ENCODE measurements around the gene AFG3L2. TPM values are rescaled to one million over a fixed set of nuclear protein-coding genes. Genes with fewer than 3 reads are reported as not detected.

Gene AFG3L2
- total and polyA plus RNA-seq, 2 of the 8 experiments (the other 6 are each of a cell fraction or from before 2014, with no cell fraction given) = 29.7 to 84.8 TPM

DNA sequence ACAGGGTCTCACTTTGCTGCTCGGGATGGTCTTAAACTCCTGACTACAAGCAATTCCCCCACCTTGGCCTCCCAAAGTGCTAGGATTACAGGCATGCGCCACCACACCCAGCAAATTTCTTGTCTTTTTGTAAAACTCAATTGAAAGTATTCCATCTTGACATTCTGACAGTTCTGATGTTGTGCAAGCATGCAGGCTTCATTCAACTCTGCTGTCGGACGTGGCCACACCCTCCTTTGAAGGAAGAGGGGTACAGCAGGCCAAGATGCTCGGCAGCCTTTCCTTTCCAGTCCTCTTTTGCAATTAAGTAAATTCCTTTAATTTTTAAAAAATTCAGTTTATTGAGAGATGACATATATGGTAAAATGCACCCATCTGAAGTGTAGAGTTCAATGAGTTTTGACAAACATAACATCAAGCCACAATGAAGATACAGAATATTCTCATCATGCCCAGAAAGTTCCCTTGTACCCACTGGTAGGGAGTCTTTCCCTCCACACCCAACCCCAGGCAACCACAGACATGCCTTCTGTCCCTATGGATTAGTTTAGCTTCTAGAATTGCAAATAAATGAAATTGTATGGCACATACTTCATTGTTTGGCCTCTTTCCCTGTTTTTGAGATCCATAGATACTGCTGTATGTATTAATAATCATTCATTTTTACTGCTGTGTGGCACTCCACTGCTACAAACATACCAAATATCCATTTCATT is 35.9 kb downstream of the AFG3L2 start:
- H2AK5ac ChIP-seq (ENCODE audit: low read depth, low read length) = no peak overlapping the region
- H2BK120ac ChIP-seq (replicated peaks; ENCODE audit: low read depth, low read length) = no peak overlapping the region
- no peak overlapping the region for H3K18ac ChIP-seq (ENCODE audit: extremely low read depth, low read length)
- no peak overlapping the region for H4K91ac ChIP-seq (replicated peaks; ENCODE audit: insufficient read length, low read length)
- POLR2A ChIA-PET (ENCODE audit: partially characterized antibody) = no interaction called here
- H4K8ac ChIP-seq (ENCODE audit: extremely low read depth, insufficient read depth, low read length) = no peak overlapping the region
- H4K5ac ChIP-seq (ENCODE audit: insufficient read length, low read depth, low read length) = no peak overlapping the region
- CTCF ChIA-PET (ENCODE audit: partially characterized antibody) = interaction anchor here (0.6 to 2.5 kb wide), 2 partner anchors 13 to 199 kb away, joined by 3 to 9 read pairs; no protein-coding TSS in a partner anchor
- DNase-seq (ENCODE audit: low read depth in 1 of 2, low spot score in 2 of 2) (no peak), FAIRE-seq (no peak)
- H3K79me2 ChIP-seq (ENCODE audit: control insufficient read depth in 1 of 2, insufficient read depth in 2 of 2, low read length in 2 of 2) = no peaks in the 10 kb centered on the region
- no peaks in the 10 kb centered on the region for H3K79me1 ChIP-seq (ENCODE audit: low read depth, low read length)
- H3K4me1 ChIP-seq (replicated peaks in 1 of 4; ENCODE audit: control insufficient read depth in 3 of 4, insufficient read depth in 4 of 4, low read length in 3 of 4) = peaks cover 0 to 18% (median 15%) of the 10 kb centered on the region in 4 experiments; a peak in 5 of 7 replicates
- H3K56ac ChIP-seq (replicated peaks; ENCODE audit: insufficient read length, low read depth, low read length) = no peak overlapping the region
- no peak overlapping the region for H2BK20ac ChIP-seq (ENCODE audit: low read length)
- peaks cover 8 to 26% (median 20%) of the 10 kb centered on the region in 4 experiments; a peak in 6 of 8 replicates for H3K36me3 ChIP-seq (ENCODE audit: control insufficient read depth in 2 of 4, insufficient read depth in 4 of 4, low read length in 3 of 4)
- H3K14ac ChIP-seq (ENCODE audit: insufficient read length) = no peak overlapping the region
- H2BK12ac ChIP-seq (ENCODE audit: low read depth, low read length) = no peak overlapping the region
- H4K20me1 ChIP-seq (replicated peaks in 1 of 2; ENCODE audit: control insufficient read depth in 1 of 2, insufficient read depth in 2 of 2, low read length in 2 of 2) = no peaks in the 10 kb centered on the region
- H3K27ac ChIP-seq (ENCODE audit: low read depth, low read length) = no peak overlapping the region
- H3K23ac ChIP-seq (ENCODE audit: insufficient read length) = no peak overlapping the region
- no peak overlapping the region for H2BK15ac ChIP-seq (ENCODE audit: low read length)
- H3K9ac ChIP-seq (replicated peaks in 1 of 4; ENCODE audit: extremely low read depth in 1 of 4, low read depth in 3 of 4, low read length in 3 of 4) = no peak overlapping the region
- H2AFZ ChIP-seq (ENCODE audit: low read length) = no peak overlapping the region
- no peak overlapping the region for H2BK5ac ChIP-seq (ENCODE audit: low read depth, low read length)
- H3K4me2 ChIP-seq (ENCODE audit: insufficient read depth in 1 of 2, low read depth in 2 of 2, low read length in 2 of 2) = no peak overlapping the region
- no peaks in the 10 kb centered on the region for H3K23me2 ChIP-seq (ENCODE audit: low read depth, low read length)
- WGBS, 2 experiments (ENCODE audit: extremely low coverage in 1 of 2, insufficient coverage in 1 of 2, insufficient read length in 1 of 2, insufficient replicate concordance in 2 of 2, low coverage in 1 of 2, low lambda C conversion rate in 2 of 2, missing lambda C conversion rate in 1 of 2) = 95% methylated on average over 5 of the region's 5 CpGs; no CpG with 5 or more reads in 1 of the 2 experiments
- no peak for TF ChIP-seq TBP (IDR thresholded peaks at IDR 0.05; ENCODE audit: low read depth, low read length)
- TF ChIP-seq POLR2AphosphoS5 (IDR thresholded peaks at IDR 0.05; ENCODE audit: low read depth, low read length) = no peak
- TF ChIP-seq MAFK (IDR thresholded peaks at IDR 0.05; ENCODE audit: low read depth, low read length) = no peak
- TF ChIP-seq KDM1A (IDR thresholded peaks at IDR 0.05; ENCODE audit: borderline replicate concordance, low read length) = no peak
- TF ChIP-seq ATF3 (IDR thresholded peaks at IDR 0.05; ENCODE audit: insufficient read depth, low read depth, low read length) = no peak
- TF ChIP-seq USF2 (IDR thresholded peaks at IDR 0.05; ENCODE audit: low read length) = no peak
- TF ChIP-seq HDAC2 (IDR thresholded peaks at IDR 0.05; ENCODE audit: borderline replicate concordance in 1 of 2, low read depth in 2 of 2, low read length in 2 of 2) = no peak
- H3K4me3 ChIP-seq (ENCODE audit: extremely low read depth in 1 of 4, insufficient read depth in 2 of 4, low read depth in 3 of 4, low read length in 4 of 4) = no peak overlapping the region
- no peaks in the 10 kb centered on the region for H3K27me3 ChIP-seq (replicated peaks in 1 of 4; ENCODE audit: control insufficient read depth in 3 of 4, extremely low read depth in 1 of 4, insufficient read depth in 3 of 4, low read length in 3 of 4)
- no peaks in the 10 kb centered on the region for H3K9me3 ChIP-seq (ENCODE audit: insufficient read depth in 2 of 2, low read depth in 1 of 2, low read length in 1 of 2)
- no peak overlapping the region for H3K4ac ChIP-seq (replicated peaks; ENCODE audit: insufficient read length, low read depth, low read length)

All from H1 (cell line).